Activated T-cell treated with anti-CD3 and anti-CD28 coated beads, Interleukin-2, amount 50 U/mL, for 72 hours (primary cell): Measurements from ENCODE around the gene AKAP9. TPM values are rescaled to one million over a fixed set of nuclear protein-coding genes. Genes with fewer than 3 reads are reported as not detected.
"Not testable (repeated sequence)": the region's sequence is repeated elsewhere in the genome, so short reads cannot be mapped to it uniquely, and the experiment has no call there.

ENCODE experiments used
- ATAC-seq, 2 donors: fragments of 150-1000 bp; cut with Tn5 transposase; replicated peaks in 1 of 2; 2 replicates each; pipeline ENCODE4 v1.10.0; 2021; ENCODE audit warnings: moderate library complexity in 2 of 2, mild to moderate bottlenecking in 1 of 2
- DNase-seq, 2 donors: peaks; one replicate each; pipeline ENCODE4 v3.0.0; 2021 to 2022; ENCODE audit warnings: mixed read lengths in 1 of 2
- H3K27ac Mint-ChIP-seq: one replicate; pipeline ENCODE4 v1.8.0; 2022; ENCODE audit warnings: mild to moderate bottlenecking, moderate library complexity, mixed read lengths
- H3K27me3 Mint-ChIP-seq: one replicate; pipeline ENCODE4 v1.8.0; 2022; ENCODE audit warnings: low read depth, mixed read lengths
- H3K36me3 Mint-ChIP-seq, 2 donors: one replicate each; pipeline ENCODE4 v1.8.0; 2022; ENCODE audit warnings: mixed read lengths in 2 of 2, mild to moderate bottlenecking in 1 of 2; ENCODE audit not compliant: insufficient read depth in 2 of 2
- H3K4me1 Mint-ChIP-seq: one replicate; pipeline ENCODE4 v1.8.0; 2022; ENCODE audit warnings: low read depth, mixed read lengths
- H3K4me3 Mint-ChIP-seq, 2 donors: one replicate each; pipeline ENCODE4 v1.8.0; 2022; ENCODE audit warnings: mild to moderate bottlenecking in 2 of 2, mixed read lengths in 2 of 2, moderate library complexity in 2 of 2
- H3K9me3 Mint-ChIP-seq, 2 donors: one replicate each; pipeline ENCODE4 v1.8.0; 2022; ENCODE audit warnings: mixed read lengths in 2 of 2
- total RNA-seq, 2 donors: library from RNA; stranded (reverse); gene quantifications; one replicate each; pipeline ENCODE4 v1.2.3, GENCODE V29; 2022

Gene AKAP9
- total RNA-seq, result 10 to 100 TPM; 31.5 to 33.4 TPM

- ATAC-seq, result peak; percentile 93 to 94
- Mint-ChIP-seq H3K9me3 (no peaks in the 10 kb centered on the region), H3K27me3 (no peaks in the 10 kb centered on the region), H3K36me3 (peaks cover 4% of the 10 kb centered on the region in 2 donors), H3K27ac (peak within 1 kb of the TSS; percentile 98), H3K4me3 (peak within 1 kb of the TSS; percentile 95 to 96), H3K4me1 (peaks cover 42% of the 10 kb centered on the region)
- peak; percentile 93 to 95 for DNase-seq
Observed at GRCh38 chr7:91940572-91941341, at the start of gene AKAP9. TSS of gene AKAP9 (plus strand) at chr7:91940862. CDS start at chr7:91941100, 238 bp downstream.

- Mint-ChIP-seq H3K36me3 (peaks cover 0 to under 1% of the 10 kb centered on the region in 2 donors), H3K4me3 (no peak overlapping the region), H3K27me3 (peaks cover 17% of the 10 kb centered on the region), H3K27ac (no peak overlapping the region), H3K9me3 (no peaks in the 10 kb centered on the region), H3K4me1 (no peaks in the 10 kb centered on the region)
- no peak for ATAC-seq
- DNase-seq, result no peak
Observed at GRCh38 chr7:91892099-91892705, 48.5 kb upstream of the AKAP9 start.

- DNase-seq, result no peak
- Mint-ChIP-seq H3K27me3 (peaks cover 17% of the 10 kb centered on the region), H3K27ac (no peak overlapping the region)
Observed at GRCh38 chr7:91892821-91893340, 47.8 kb upstream of the AKAP9 start.

GRCh38 chr7:91893699-91894098, 47.0 kb upstream of the AKAP9 start:
- H3K4me3 Mint-ChIP-seq, H3K4me1 Mint-ChIP-seq, H3K9me3 Mint-ChIP-seq, ATAC-seq, DNase-seq, H3K27ac Mint-ChIP-seq, H3K36me3 Mint-ChIP-seq: not testable (repeated sequence)
- peaks cover 17% of the 10 kb centered on the region for H3K27me3 Mint-ChIP-seq

More at GRCh38 chr7:91892821-91893340, 47.8 kb upstream of the AKAP9 start:
- Mint-ChIP-seq H3K4me3 (no peak overlapping the region), H3K4me1 (no peaks in the 10 kb centered on the region), H3K9me3 (no peaks in the 10 kb centered on the region), H3K36me3 (no peaks in the 10 kb centered on the region)
- ATAC-seq, result no peak

- no peak overlapping the region for H3K4me3 Mint-ChIP-seq
- ATAC-seq (no peak), DNase-seq (no peak)
- no peaks in the 10 kb centered on the region for H3K9me3 Mint-ChIP-seq
- H3K36me3 Mint-ChIP-seq, result no peaks in the 10 kb centered on the region
- H3K4me1 Mint-ChIP-seq, result no peaks in the 10 kb centered on the region
- H3K27me3 Mint-ChIP-seq, result peaks cover 17% of the 10 kb centered on the region
- H3K27ac Mint-ChIP-seq, result no peak overlapping the region
Observed at GRCh38 chr7:91894781-91895480, 45.7 kb upstream of the AKAP9 start.

GRCh38 chr7:91898240-91898992, 42.2 kb upstream of the AKAP9 start:
- DNase-seq (no peak), ATAC-seq (no peak)
- H3K27ac Mint-ChIP-seq, result no peak overlapping the region
- no peaks in the 10 kb centered on the region for H3K9me3 Mint-ChIP-seq
- no peaks in the 10 kb centered on the region for H3K4me1 Mint-ChIP-seq
- H3K36me3 Mint-ChIP-seq, result no peaks in the 10 kb centered on the region
- H3K4me3 Mint-ChIP-seq, result no peak overlapping the region
- H3K27me3 Mint-ChIP-seq, result peaks cover 10% of the 10 kb centered on the region

- Mint-ChIP-seq H3K27ac (no peak overlapping the region), H3K4me3 (no peak overlapping the region), H3K36me3 (no peaks in the 10 kb centered on the region), H3K9me3 (no peaks in the 10 kb centered on the region), H3K4me1 (no peaks in the 10 kb centered on the region), H3K27me3 (peaks cover 7% of the 10 kb centered on the region)
- no peak for ATAC-seq
- no peak for DNase-seq
Observed at GRCh38 chr7:91899563-91899962, 41.1 kb upstream of the AKAP9 start.

GRCh38 chr7:91910171-91910570, 30.5 kb upstream of the AKAP9 start:
- Mint-ChIP-seq H3K36me3 (peaks cover 0 to 1% of the 10 kb centered on the region in 2 donors), H3K4me3 (no peak overlapping the region), H3K9me3 (peaks cover 1% of the 10 kb centered on the region in 2 donors), H3K27me3 (no peaks in the 10 kb centered on the region), H3K4me1 (peaks cover under 1% of the 10 kb centered on the region), H3K27ac (no peak overlapping the region)
- ATAC-seq, result no peak
- no peak for DNase-seq

GRCh38 chr7:91911121-91911520, 29.5 kb upstream of the AKAP9 start:
- Mint-ChIP-seq H3K36me3 (peaks cover 0 to 1% of the 10 kb centered on the region in 2 donors), H3K9me3 (peaks cover 1% of the 10 kb centered on the region in 2 donors), H3K27ac (no peak overlapping the region), H3K27me3 (no peaks in the 10 kb centered on the region), H3K4me3 (no peak overlapping the region), H3K4me1 (peaks cover 10% of the 10 kb centered on the region)
- no peak for DNase-seq
- ATAC-seq, result no peak

- Mint-ChIP-seq H3K27ac (no peak overlapping the region), H3K36me3 (peaks cover 0 to 1% of the 10 kb centered on the region in 2 donors), H3K9me3 (peaks cover 1% of the 10 kb centered on the region in 2 donors), H3K4me1 (peaks cover 14% of the 10 kb centered on the region), H3K27me3 (no peaks in the 10 kb centered on the region), H3K4me3 (no peak overlapping the region)
- ATAC-seq, result no peak
- no peak for DNase-seq
Observed at GRCh38 chr7:91912494-91912893, 28.2 kb upstream of the AKAP9 start.

GRCh38 chr7:91913612-91914011, 27.1 kb upstream of the AKAP9 start:
- ATAC-seq (no peak), DNase-seq (no peak)
- Mint-ChIP-seq H3K4me3 (no peak overlapping the region), H3K9me3 (no peaks in the 10 kb centered on the region), H3K27me3 (no peaks in the 10 kb centered on the region), H3K4me1 (peaks cover 14% of the 10 kb centered on the region), H3K36me3 (no peaks in the 10 kb centered on the region), H3K27ac (no peak overlapping the region)

GRCh38 chr7:91915401-91916050, 25.1 kb upstream of the AKAP9 start:
- H3K4me3 Mint-ChIP-seq, result no peak overlapping the region
- no peaks in the 10 kb centered on the region for H3K9me3 Mint-ChIP-seq
- DNase-seq (no peak), ATAC-seq (peak; percentile 43 to 53)
- H3K36me3 Mint-ChIP-seq, result no peaks in the 10 kb centered on the region
- peaks cover 14% of the 10 kb centered on the region for H3K4me1 Mint-ChIP-seq
- no peaks in the 10 kb centered on the region for H3K27me3 Mint-ChIP-seq
- no peak overlapping the region for H3K27ac Mint-ChIP-seq
